Peyer's patch (tissue), 4 donors: Measurements from ENCODE around the gene SV2B. TPM values are rescaled to one million over a fixed set of nuclear protein-coding genes. Genes with fewer than 3 reads are reported as not detected.

Experiments used
- DNase-seq, 3 donors: peaks; one replicate each; pipeline ENCODE4 v3.0.0-alpha.2; 2017 to 2019
- H3K27ac ChIP-seq, 4 donors: fragments of 200-600 bp; sonication (generic); one replicate each; pipeline ENCODE4 v1.5.1; 2016 to 2019
- H3K27me3 ChIP-seq, 2 donors: fragments of 200-600 bp; sonication (generic); one replicate each; pipeline ENCODE4 v1.5.1; 2019
- H3K36me3 ChIP-seq, 3 donors: fragments of 200-600 bp; sonication (generic); one replicate each; pipeline ENCODE4 v1.5.1; 2016 to 2019
- H3K4me1 ChIP-seq, 4 donors: fragments of 200-600 bp; sonication (generic); one replicate each; pipeline ENCODE4 v1.5.1; 2016 to 2019
- H3K4me3 ChIP-seq, 4 donors: fragments of 200-600 bp; sonication (generic); 1 replicate in 3 of 4; 2 replicates in 1 of 4; pipeline ENCODE4 v1.5.1; 2016 to 2019; ENCODE audit warnings: mild to moderate bottlenecking in 1 of 4
- H3K9me3 ChIP-seq, 4 donors: fragments of 200-600 bp; sonication (generic); one replicate each; pipeline ENCODE4 v1.5.1; 2016 to 2019; ENCODE audit warnings: mild to moderate bottlenecking in 1 of 4
- CTCF ChIP-seq, 6 experiments: fragments of 450-650 bp in 4 of 6; fragments of 200-600 bp in 2 of 6; sonication (generic) in 1 of 6; IDR thresholded peaks; one replicate each; pipeline ENCODE4 v1.5.1; 2017 to 2019; ENCODE audit warnings: antibody characterized with exemption in 6 of 6, mild to moderate bottlenecking in 3 of 6, moderate library complexity in 1 of 6
- POLR2A ChIP-seq, 2 donors: fragments of 450-650 bp; IDR thresholded peaks; one replicate each; pipeline ENCODE4 v1.5.1; 2017; ENCODE audit warnings: antibody characterized with exemption in 2 of 2, mild to moderate bottlenecking in 2 of 2, moderate library complexity in 2 of 2
- total RNA-seq, 4 donors: library from RNA; depleted of rRNA; stranded (reverse); fragments of >200 nt; gene quantifications; one replicate each; pipeline ENCODE4 v1.1.0, GENCODE V29; 2016

Gene SV2B
- total RNA-seq, 4 donors from 2014 or later = 0.18 to 2.5 (median 0.69) TPM

DNA sequence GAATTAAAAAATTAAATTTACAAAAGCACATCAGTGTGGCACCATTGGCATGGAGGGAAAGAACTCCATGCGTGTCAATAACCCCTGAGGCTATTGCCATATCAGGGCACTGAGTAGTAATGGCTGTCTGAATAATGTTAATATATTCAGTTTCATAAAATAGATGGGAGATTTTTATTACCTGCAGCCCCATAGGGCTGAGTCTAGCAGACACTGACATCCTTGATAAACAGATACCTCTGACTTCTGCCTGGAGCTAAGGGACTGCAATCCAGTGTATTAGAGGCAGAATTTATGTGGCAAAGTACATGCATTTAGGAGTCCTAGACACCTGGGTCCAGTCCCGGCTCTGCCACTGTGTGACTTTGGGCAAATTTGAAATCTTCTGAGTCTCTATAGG lies 38.8 kb upstream of the SV2B start:
- no peaks in the 10 kb centered on the region for H3K4me1 ChIP-seq
- no peak for TF ChIP-seq CTCF (IDR thresholded peaks at IDR 0.05)
- TF ChIP-seq POLR2A (IDR thresholded peaks at IDR 0.05) = no peak

GRCh38 chr15:91061997-91062396 lies 38.1 kb upstream of the SV2B start:
- Histone ChIP-seq H3K4me1 (no peaks in the 10 kb centered on the region), H3K9me3 (no peaks in the 10 kb centered on the region), H3K27me3 (no peaks in the 10 kb centered on the region), H3K27ac (no peak overlapping the region), H3K36me3 (no peaks in the 10 kb centered on the region), H3K4me3 (no peak overlapping the region)
- DNase-seq = no peak
- no peak for TF ChIP-seq POLR2A (IDR thresholded peaks at IDR 0.05)
- TF ChIP-seq CTCF (IDR thresholded peaks at IDR 0.05) = no peak

More for the DNA sequence above, 38.8 kb upstream of the SV2B start:
- Histone ChIP-seq H3K27ac (no peak overlapping the region), H3K27me3 (no peaks in the 10 kb centered on the region), H3K9me3 (no peaks in the 10 kb centered on the region), H3K4me3 (no peak overlapping the region), H3K36me3 (no peaks in the 10 kb centered on the region)
- no peak for DNase-seq

- H3K27me3 ChIP-seq = no peaks in the 10 kb centered on the region
- no peak overlapping the region for H3K27ac ChIP-seq
- no peak overlapping the region for H3K4me3 ChIP-seq
- H3K4me1 ChIP-seq = no peaks in the 10 kb centered on the region
- TF ChIP-seq CTCF (IDR thresholded peaks at IDR 0.05) (no peak), POLR2A (IDR thresholded peaks at IDR 0.05) (no peak)
- H3K9me3 ChIP-seq = no peaks in the 10 kb centered on the region
- DNase-seq = no peak
- H3K36me3 ChIP-seq = no peaks in the 10 kb centered on the region
Observed at GRCh38 chr15:91065505-91065904, 34.6 kb upstream of the SV2B start.

- H3K36me3 ChIP-seq = no peaks in the 10 kb centered on the region
- no peak for DNase-seq
- H3K4me1 ChIP-seq = no peaks in the 10 kb centered on the region
- H3K4me3 ChIP-seq = no peak overlapping the region
- no peaks in the 10 kb centered on the region for H3K9me3 ChIP-seq
- no peak for TF ChIP-seq POLR2A (IDR thresholded peaks at IDR 0.05)
- H3K27me3 ChIP-seq = no peaks in the 10 kb centered on the region
- H3K27ac ChIP-seq = no peak overlapping the region
Observed at GRCh38 chr15:91067036-91067435, 33.0 kb upstream of the SV2B start.

DNA sequence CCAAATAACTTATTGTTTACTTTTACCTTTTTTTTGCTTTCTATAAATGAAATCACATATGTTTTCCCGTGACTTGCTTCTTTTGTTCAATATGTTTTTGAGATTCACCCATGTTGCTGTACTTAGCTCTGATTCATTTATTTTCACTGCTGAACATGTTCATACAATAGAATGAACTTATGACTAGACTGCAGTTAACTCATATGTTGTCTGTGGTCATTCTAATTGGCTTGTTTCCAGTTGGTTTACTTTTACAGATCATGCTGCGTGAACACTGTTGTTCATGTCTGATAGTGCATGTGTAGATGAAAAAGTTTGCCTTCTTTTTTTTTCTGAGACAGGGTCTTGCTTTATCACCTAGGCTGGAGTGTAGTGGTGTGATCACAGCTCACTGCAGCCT lies 31.6 kb upstream of the SV2B start:
- Histone ChIP-seq H3K4me1 (no peaks in the 10 kb centered on the region), H3K9me3 (no peaks in the 10 kb centered on the region), H3K36me3 (no peaks in the 10 kb centered on the region), H3K27me3 (no peaks in the 10 kb centered on the region), H3K4me3 (no peak overlapping the region), H3K27ac (no peak overlapping the region)
- no peak for DNase-seq
- no peak for TF ChIP-seq POLR2A (IDR thresholded peaks at IDR 0.05)
- TF ChIP-seq CTCF (IDR thresholded peaks at IDR 0.05) = no peak

GRCh38 chr15:91068966-91069365 lies 31.1 kb upstream of the SV2B start:
- no peak overlapping the region for H3K27ac ChIP-seq
- H3K9me3 ChIP-seq = no peaks in the 10 kb centered on the region
- TF ChIP-seq CTCF (IDR thresholded peaks at IDR 0.05) (no peak), POLR2A (IDR thresholded peaks at IDR 0.05) (no peak)
- H3K27me3 ChIP-seq = no peaks in the 10 kb centered on the region
- no peak for DNase-seq
- H3K4me1 ChIP-seq = no peaks in the 10 kb centered on the region
- no peaks in the 10 kb centered on the region for H3K36me3 ChIP-seq
- H3K4me3 ChIP-seq = no peak overlapping the region
